H9 (cell line): ENCODE data around the gene TJP2. TPM values are rescaled to one million over a fixed set of nuclear protein-coding genes. Genes with fewer than 3 reads are reported as not detected.
A peak's percentile ranks its signal among the peaks of the same experiment; 100 is the strongest.

Experiments used
- DNase-seq: peaks from one replicate; pipeline ENCODE4 v3.0.0-alpha.2; 2017
- H2AFZ ChIP-seq: one replicate; pipeline ENCODE4 v1.6.1; 2013; ENCODE audit warnings: mild to moderate bottlenecking, low read length, control low read depth, moderate library complexity
- H2AK5ac ChIP-seq: 2 replicates; pipeline ENCODE4 v1.6.1; 2013; ENCODE audit warnings: low read length, control low read depth, mixed read lengths; ENCODE audit not compliant: insufficient read length
- H2BK120ac ChIP-seq: one replicate; pipeline ENCODE4 v1.6.1; 2013; ENCODE audit warnings: low read depth, mild to moderate bottlenecking, low read length, control low read depth, inconsistent platforms; ENCODE audit not compliant: poor library complexity, severe bottlenecking
- H2BK12ac ChIP-seq: 2 replicates; pipeline ENCODE4 v1.6.1; 2013; ENCODE audit warnings: low read length, control low read depth, mixed read lengths, low read depth; ENCODE audit not compliant: insufficient read length
- H2BK15ac ChIP-seq: 2 replicates; pipeline ENCODE4 v1.6.1; 2013; ENCODE audit warnings: low read depth, low read length, control low read depth
- H2BK20ac ChIP-seq: one replicate; pipeline ENCODE4 v1.6.1; 2013; ENCODE audit warnings: low read depth, mild to moderate bottlenecking, low read length, control low read depth, inconsistent platforms; ENCODE audit not compliant: poor library complexity, severe bottlenecking
- H2BK5ac ChIP-seq: 2 replicates; pipeline ENCODE4 v1.6.1; 2013; ENCODE audit warnings: low read length, control low read depth, mixed read lengths; ENCODE audit not compliant: insufficient read length
- H3K14ac ChIP-seq: 2 replicates; pipeline ENCODE4 v1.6.1; 2013; ENCODE audit warnings: low read length, control low read depth; ENCODE audit not compliant: insufficient read depth
- H3K18ac ChIP-seq: 2 replicates; pipeline ENCODE4 v1.6.1; 2013; ENCODE audit warnings: low read depth, mild to moderate bottlenecking, mixed read lengths, low read length, control low read depth; ENCODE audit not compliant: insufficient read length
- H3K23ac ChIP-seq: 2 replicates; pipeline ENCODE4 v1.6.1; 2013; ENCODE audit warnings: low read length, control low read depth, mixed read lengths, low read depth; ENCODE audit not compliant: insufficient read length
- H3K23me2 ChIP-seq: 2 replicates; pipeline ENCODE4 v1.6.1; 2013; ENCODE audit warnings: low read depth, mild to moderate bottlenecking, mixed read lengths, low read length, control low read depth; ENCODE audit not compliant: insufficient read length, poor library complexity, severe bottlenecking
- H3K27ac ChIP-seq: 2 replicates; pipeline ENCODE4 v1.5.1; 2013; ENCODE audit warnings: low read length, control low read depth, mixed read lengths, low read depth; ENCODE audit not compliant: insufficient read length
- H3K27me3 ChIP-seq: 2 replicates; pipeline ENCODE4 v1.6.1; 2013; ENCODE audit warnings: low read length, control low read depth, inconsistent platforms; ENCODE audit not compliant: insufficient read depth
- H3K4ac ChIP-seq: 2 replicates; pipeline ENCODE4 v1.6.1; 2013; ENCODE audit warnings: low read depth, mild to moderate bottlenecking, control low read depth, inconsistent platforms, low read length, moderate library complexity
- H3K4me1 ChIP-seq: 2 replicates; pipeline ENCODE4 v1.6.1; 2013; ENCODE audit warnings: low read length, control low read depth, inconsistent platforms; ENCODE audit not compliant: insufficient read depth
- H3K4me2 ChIP-seq: 2 replicates; pipeline ENCODE4 v1.6.1; 2013; ENCODE audit warnings: low read length, control low read depth, mixed read lengths; ENCODE audit not compliant: insufficient read length, insufficient read depth
- H3K56ac ChIP-seq: 2 replicates; pipeline ENCODE4 v1.6.1; 2013; ENCODE audit warnings: low read depth, mild to moderate bottlenecking, mixed read lengths, low read length, control low read depth; ENCODE audit not compliant: insufficient read length
- H3K79me1 ChIP-seq: 2 replicates; pipeline ENCODE4 v1.6.1; 2013; ENCODE audit warnings: low read depth, mild to moderate bottlenecking, moderate library complexity, low read length, control low read depth, inconsistent platforms; ENCODE audit not compliant: insufficient read depth, poor library complexity, severe bottlenecking
- H3K79me2 ChIP-seq: 2 replicates; pipeline ENCODE4 v1.6.1; 2013; ENCODE audit warnings: low read length, control low read depth, inconsistent platforms; ENCODE audit not compliant: insufficient read depth
- H3K9ac ChIP-seq: 2 replicates; pipeline ENCODE4 v1.6.1; 2013; ENCODE audit warnings: low read length, control low read depth, mixed read lengths; ENCODE audit not compliant: insufficient read length; ENCODE audit errors: extremely low read depth
- H3K9me3 ChIP-seq: one replicate; pipeline ENCODE4 v1.6.1; 2013; ENCODE audit warnings: low read depth, low read length, inconsistent platforms; ENCODE audit not compliant: control insufficient read depth
- H3T11ph ChIP-seq: one replicate; pipeline ENCODE4 v1.6.1; 2013; ENCODE audit warnings: mild to moderate bottlenecking, low read length, control low read depth, inconsistent platforms
- H4K20me1 ChIP-seq: one replicate; pipeline ENCODE4 v1.6.1; 2013; ENCODE audit not compliant: control insufficient read depth, insufficient read length, insufficient read depth
- H4K5ac ChIP-seq: 2 replicates; pipeline ENCODE4 v1.6.1; 2013; ENCODE audit warnings: low read depth, mild to moderate bottlenecking, mixed read lengths, low read length, control low read depth; ENCODE audit not compliant: insufficient read length
- H4K8ac ChIP-seq: replicated peaks from 2 replicates; pipeline ENCODE4 v1.6.1; 2013; ENCODE audit warnings: low read length, control low read depth, mixed read lengths, low read depth; ENCODE audit not compliant: insufficient read length
- H4K91ac ChIP-seq: 2 replicates; pipeline ENCODE4 v1.6.1; 2013; ENCODE audit warnings: low read depth, mild to moderate bottlenecking, moderate library complexity, mixed read lengths, low read length, control low read depth; ENCODE audit not compliant: insufficient read length
- H3K27ac Mint-ChIP-seq, 3 experiments: 2 replicates in 2 of 3; 3 replicates in 1 of 3; pipeline ENCODE4 v1.8.0; 2020 to 2021; ENCODE audit warnings: mixed read lengths in 3 of 3, mild to moderate bottlenecking in 1 of 3, moderate library complexity in 1 of 3
- H3K27me3 Mint-ChIP-seq: 2 replicates; pipeline ENCODE4 v1.8.0; 2021; ENCODE audit warnings: low read depth, mild to moderate bottlenecking, moderate library complexity, mixed read lengths
- H3K36me3 Mint-ChIP-seq, 3 experiments: 2 replicates in 2 of 3; 3 replicates in 1 of 3; pipeline ENCODE4 v1.8.0; 2020 to 2021; ENCODE audit warnings: low read depth in 3 of 3, mixed read lengths in 3 of 3; ENCODE audit not compliant: insufficient read depth in 1 of 3
- H3K4me1 Mint-ChIP-seq, 2 experiments: 2 replicates each; pipeline ENCODE4 v1.8.0; 2020; ENCODE audit warnings: mixed read lengths in 2 of 2
- H3K4me3 Mint-ChIP-seq, 2 experiments: 2 replicates in 1 of 2; 3 replicates in 1 of 2; pipeline ENCODE4 v1.8.0; 2020 to 2021; ENCODE audit warnings: mild to moderate bottlenecking in 2 of 2, mixed read lengths in 2 of 2, moderate library complexity in 1 of 2
- H3K9me3 Mint-ChIP-seq, 2 experiments: 2 replicates in 1 of 2; 3 replicates in 1 of 2; pipeline ENCODE4 v1.8.0; 2020; ENCODE audit warnings: mild to moderate bottlenecking in 2 of 2, mixed read lengths in 2 of 2, moderate library complexity in 1 of 2
- WGBS: extraction: QIAGEN DNeasy Blood & Tissue Kit; methylation state at CpG from one replicate; pipeline ENCODE4 v1.1.7; 2013; ENCODE audit warnings: missing lambda C conversion rate, low lambda C conversion rate, mixed read lengths; ENCODE audit not compliant: insufficient read length; ENCODE audit errors: extremely low coverage; 5-methylcytosine and 5-hydroxymethylcytosine counted together
- total RNA-seq: library from RNA; stranded (reverse); gene quantifications from 2 replicates; pipeline ENCODE4 v1.2.1, GENCODE V29; 2021
- TF ChIP-seq, protein P1 (sequence below): fragments of 200-600 bp; sonication (generic); conservative IDR thresholded peaks from 3 replicates; pipeline ENCODE4 v1.8.0; 2021; ENCODE audit warnings: antibody characterized with exemption, mild to moderate bottlenecking

Gene TJP2
- total RNA-seq, 1 experiment from 2014 or later = 130 TPM

DNA sequence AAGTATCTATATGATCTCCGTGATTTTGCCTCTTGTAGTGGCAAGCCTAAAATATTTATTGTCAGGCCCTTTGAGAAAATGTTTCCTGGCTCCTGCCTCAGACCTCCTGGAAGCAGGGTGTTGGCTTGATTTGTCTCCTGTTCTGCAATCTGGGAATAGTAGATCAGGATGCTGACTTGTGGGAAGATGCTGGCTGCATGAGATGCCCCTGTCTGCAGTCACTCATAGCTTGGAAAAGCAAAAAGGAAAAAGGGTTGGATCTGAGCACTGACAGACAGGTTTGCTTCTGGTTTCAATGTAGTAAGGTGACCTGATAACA is 16.7 kb downstream of the TJP2 start:
- Histone ChIP-seq H3K27ac (no peak overlapping the region), H2AK5ac (no peak overlapping the region), H4K20me1 (no peaks in the 10 kb centered on the region), H3K18ac (no peak overlapping the region), H2BK20ac (no peak overlapping the region), H2AFZ (no peak overlapping the region), H4K91ac (no peak overlapping the region), H3K9ac (no peak overlapping the region), H3K23ac (no peak overlapping the region), H2BK5ac (no peak overlapping the region), H4K5ac (no peak overlapping the region), H3K14ac (no peak overlapping the region), H2BK12ac (no peak overlapping the region), H3K56ac (no peak overlapping the region), H3K27me3 (no peaks in the 10 kb centered on the region), H4K8ac (no peak overlapping the region), H3T11ph (no peak overlapping the region), H3K79me1 (peaks cover 4% of the 10 kb centered on the region), H3K4ac (no peak overlapping the region), H2BK120ac (no peak overlapping the region), H2BK15ac (no peak overlapping the region), H3K4me2 (no peak overlapping the region), H3K79me2 (peaks cover 9% of the 10 kb centered on the region; the same call in 1 of the 2 replicates), H3K9me3 (no peaks in the 10 kb centered on the region), H3K4me1 (peaks cover 3% of the 10 kb centered on the region; the same call in 1 of the 2 replicates), H3K23me2 (no peaks in the 10 kb centered on the region)
- Mint-ChIP-seq H3K4me1 (peaks cover 18 to 31% of the 10 kb centered on the region in 2 experiments), H3K9me3 (no peaks in the 10 kb centered on the region), H3K27ac (peak overlapping the region in 2 of 3 experiments; percentile 5 to 65; a peak in 3 of 7 replicates), H3K4me3 (no peak overlapping the region), H3K27me3 (no peaks in the 10 kb centered on the region), H3K36me3 (no peaks in the 10 kb centered on the region)
- TF ChIP-seq, protein P1, sequence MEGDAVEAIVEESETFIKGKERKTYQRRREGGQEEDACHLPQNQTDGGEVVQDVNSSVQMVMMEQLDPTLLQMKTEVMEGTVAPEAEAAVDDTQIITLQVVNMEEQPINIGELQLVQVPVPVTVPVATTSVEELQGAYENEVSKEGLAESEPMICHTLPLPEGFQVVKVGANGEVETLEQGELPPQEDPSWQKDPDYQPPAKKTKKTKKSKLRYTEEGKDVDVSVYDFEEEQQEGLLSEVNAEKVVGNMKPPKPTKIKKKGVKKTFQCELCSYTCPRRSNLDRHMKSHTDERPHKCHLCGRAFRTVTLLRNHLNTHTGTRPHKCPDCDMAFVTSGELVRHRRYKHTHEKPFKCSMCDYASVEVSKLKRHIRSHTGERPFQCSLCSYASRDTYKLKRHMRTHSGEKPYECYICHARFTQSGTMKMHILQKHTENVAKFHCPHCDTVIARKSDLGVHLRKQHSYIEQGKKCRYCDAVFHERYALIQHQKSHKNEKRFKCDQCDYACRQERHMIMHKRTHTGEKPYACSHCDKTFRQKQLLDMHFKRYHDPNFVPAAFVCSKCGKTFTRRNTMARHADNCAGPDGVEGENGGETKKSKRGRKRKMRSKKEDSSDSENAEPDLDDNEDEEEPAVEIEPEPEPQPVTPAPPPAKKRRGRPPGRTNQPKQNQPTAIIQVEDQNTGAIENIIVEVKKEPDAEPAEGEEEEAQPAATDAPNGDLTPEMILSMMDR = no peak
- no CpG with 5 or more reads among the region's 1 CpG for WGBS
- DNase-seq = no peak
